LNCAP (cell line): ENCODE data around the gene MCM3.
A peak's percentile ranks its signal among the peaks of the same experiment; 100 is the strongest.

ENCODE experiments used
- TF ChIP-seq, protein P1 (sequence below): fragments of 450-650 bp; IDR thresholded peaks from 2 replicates; pipeline ENCODE4 v1.5.1; 2017; ENCODE audit warnings: mild to moderate bottlenecking

MCM3 gene

DNA sequence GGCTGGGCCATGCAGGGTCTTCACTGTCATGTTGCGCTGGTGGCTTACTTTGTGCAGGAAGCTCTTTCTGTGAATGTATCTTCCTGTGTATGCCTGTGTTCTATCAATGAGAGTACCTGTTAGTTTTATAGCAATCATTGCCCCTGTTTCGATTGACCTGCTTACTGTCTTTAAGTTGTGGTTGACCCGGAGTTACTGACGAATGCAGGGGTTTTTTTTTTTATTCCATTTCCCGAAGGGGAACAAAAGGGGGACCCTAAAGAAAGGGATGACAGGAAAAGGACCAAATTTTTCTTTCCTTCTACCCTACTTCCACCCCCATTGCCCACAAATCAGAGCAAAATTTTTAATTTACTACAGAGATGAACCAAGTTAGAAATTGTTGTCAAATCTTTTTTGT is 40.1 kb downstream of the MCM3 start, which contains the start of gene IL17F:
Gene IL17F (minus strand): TSS at position 101 of the 400 bp plus-strand sequence. CDS start 71 bp downstream, at position 30.
- TF ChIP-seq, protein P1, sequence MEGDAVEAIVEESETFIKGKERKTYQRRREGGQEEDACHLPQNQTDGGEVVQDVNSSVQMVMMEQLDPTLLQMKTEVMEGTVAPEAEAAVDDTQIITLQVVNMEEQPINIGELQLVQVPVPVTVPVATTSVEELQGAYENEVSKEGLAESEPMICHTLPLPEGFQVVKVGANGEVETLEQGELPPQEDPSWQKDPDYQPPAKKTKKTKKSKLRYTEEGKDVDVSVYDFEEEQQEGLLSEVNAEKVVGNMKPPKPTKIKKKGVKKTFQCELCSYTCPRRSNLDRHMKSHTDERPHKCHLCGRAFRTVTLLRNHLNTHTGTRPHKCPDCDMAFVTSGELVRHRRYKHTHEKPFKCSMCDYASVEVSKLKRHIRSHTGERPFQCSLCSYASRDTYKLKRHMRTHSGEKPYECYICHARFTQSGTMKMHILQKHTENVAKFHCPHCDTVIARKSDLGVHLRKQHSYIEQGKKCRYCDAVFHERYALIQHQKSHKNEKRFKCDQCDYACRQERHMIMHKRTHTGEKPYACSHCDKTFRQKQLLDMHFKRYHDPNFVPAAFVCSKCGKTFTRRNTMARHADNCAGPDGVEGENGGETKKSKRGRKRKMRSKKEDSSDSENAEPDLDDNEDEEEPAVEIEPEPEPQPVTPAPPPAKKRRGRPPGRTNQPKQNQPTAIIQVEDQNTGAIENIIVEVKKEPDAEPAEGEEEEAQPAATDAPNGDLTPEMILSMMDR = no peak

DNA sequence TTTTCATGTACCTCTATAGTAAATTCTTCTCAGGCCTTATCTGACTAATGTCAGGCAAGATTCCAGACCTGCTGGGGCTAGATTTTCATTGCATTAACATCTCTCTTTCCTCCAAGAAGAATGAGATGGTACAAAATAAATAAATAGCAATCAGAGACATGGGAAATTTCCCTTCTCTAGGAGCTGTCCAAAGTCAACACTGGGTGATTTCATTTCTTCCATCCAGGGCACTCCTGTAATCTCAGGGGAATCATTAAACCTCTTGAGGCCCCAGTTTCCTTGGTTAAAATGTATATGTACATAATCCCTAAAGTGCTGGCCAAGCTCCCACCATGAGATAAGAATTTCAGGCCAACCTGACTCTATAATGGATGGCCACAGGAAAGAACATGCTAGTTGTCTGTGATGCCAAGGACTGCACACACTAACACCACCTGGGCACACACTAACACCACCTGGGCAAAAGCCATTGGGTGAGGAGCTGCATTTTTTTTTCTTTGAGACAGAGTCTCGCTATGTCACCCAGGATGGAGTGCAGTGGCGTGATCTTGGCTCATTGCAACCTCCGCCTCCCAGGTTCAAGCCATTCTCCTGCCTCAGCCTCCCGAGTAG is 41.2 kb downstream of the MCM3 start:
- TF ChIP-seq, protein P1 = no peak

DNA sequence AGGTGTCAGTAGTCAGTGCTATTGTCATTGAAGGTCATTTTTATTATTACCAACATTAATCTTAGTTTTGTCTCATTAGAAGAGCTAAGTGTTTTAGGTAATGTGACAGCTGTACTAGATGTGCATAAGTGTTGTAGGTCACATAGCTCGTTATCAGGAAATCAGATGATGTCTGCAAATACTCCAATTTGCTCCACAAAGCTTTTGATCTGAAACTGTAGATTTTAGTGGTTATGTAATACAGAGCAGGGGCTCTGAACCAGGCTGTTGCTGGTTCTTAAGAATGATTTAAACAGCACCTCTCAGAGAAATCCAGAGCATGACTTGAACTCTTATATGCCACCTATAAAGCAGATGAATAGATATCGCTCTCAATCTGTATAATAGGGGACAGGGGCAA is 42.7 kb downstream of the MCM3 start:
- TF ChIP-seq, protein P1 = no peak

DNA sequence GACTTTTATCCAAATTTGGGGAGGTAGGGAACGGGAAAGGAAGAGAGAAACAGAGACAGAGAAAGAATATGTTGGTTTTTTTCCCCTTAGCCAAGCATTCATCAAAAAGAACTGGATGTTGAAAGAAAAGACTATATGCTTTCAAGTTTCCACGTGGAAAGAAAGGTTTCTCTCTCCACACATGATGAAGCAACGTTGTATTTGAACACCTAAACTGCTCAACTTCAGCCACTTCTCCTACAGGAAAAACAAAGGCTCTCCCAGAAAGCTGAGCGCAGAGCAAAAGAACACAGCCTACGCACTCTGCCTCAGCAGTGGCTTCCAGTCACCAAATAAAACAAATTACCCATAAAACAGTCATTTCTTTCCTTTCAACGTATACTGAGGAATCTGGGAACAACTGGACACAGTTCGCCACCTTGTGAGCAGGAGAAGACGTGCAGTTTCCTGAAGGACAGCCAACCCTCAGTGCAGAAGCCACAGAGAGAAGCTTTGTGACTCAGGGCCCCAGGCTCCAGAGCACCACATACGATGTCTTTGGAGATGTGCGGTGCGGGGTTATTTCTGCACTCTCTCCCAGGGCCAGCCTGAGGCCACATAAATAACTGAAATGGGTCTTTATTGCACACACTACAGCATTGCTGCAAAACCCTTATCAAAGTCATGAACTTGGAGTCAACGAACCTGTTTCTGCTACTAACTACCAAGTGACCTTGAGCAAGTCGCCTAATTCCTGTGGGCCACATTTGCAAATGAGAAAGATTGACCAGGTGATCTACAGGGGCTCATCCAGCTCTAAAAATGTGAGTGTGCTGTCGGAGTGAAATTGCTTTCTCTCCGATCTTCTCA is 50.3 kb downstream of the MCM3 start:
- TF ChIP-seq, protein P1 = peak; percentile 73

DNA sequence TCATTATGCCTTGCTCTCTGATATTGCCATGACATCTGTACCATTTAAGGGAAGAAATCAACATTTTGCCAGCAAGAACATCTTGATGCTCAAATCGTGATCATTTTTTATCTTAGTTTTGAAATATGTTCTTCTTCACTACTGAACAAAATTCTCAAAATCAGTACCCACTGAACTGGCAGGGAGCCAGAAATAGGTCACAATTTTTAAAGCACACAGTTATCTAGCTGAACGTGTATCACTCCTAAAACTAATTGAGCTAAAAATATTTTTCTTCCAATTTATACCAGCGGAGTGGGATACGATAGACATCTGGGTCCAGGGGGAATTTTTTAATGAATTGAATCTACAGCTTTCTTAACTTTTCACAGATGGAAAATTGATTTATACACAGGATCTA is 51.5 kb downstream of the MCM3 start:
- TF ChIP-seq, protein P1 = no peak

DNA sequence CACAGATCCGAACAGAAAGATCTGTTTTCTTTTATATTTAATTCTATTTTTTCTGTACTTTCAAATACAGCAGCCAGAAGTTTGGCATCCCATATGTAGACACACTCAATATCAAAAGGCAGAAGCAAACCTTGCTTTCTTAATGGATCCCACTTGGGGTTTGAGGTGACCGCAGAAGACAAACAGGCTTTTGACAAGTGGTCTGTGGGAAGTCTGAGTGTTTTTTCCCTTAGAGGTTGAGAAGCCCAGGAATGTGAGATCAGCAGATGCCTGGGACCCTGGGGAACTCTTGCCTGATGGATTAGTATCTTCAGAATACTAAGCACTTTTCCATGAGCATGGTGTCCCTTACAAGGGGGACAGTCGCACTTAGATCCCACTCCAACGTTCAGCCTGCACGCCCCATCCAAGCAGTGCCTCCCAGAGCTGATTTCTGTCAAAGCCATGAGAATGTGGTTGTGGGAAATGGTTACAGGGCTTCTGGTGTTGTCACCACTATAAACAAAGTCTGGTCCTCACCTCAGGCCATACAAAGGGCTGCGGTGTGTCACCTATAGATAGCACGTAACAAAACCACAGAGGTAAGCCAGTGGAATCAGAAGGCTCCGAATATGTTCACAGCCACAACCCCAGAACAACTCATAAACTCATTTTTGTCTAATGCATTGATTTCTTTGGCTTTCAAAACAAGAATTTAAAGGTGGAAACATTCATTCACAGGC is 53.0 kb downstream of the MCM3 start:
- TF ChIP-seq, protein P1 = no peak

DNA sequence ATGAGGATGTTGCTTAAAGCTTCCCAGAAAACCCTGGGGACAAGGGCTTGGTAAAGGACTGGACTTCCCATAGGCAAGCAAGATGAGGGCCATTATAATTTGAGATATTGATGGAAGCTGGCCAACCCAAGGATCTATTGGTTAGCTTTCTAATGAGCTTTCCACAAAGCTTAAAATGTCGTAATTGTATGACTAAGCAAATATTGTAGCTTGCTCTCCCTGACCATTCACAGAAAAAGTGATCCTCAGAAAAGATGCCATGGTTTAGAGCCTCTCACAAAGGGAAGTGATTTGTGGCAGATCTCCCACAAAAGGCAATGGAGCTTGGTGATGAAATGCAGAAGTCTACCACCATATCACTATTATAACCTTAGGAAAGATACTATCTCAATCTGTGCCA is 53.9 kb downstream of the MCM3 start:
- TF ChIP-seq, protein P1 = no peak
